Fibroblast of skin of back (primary cell): ENCODE results near the gene OLFML2B.

Experiments used
- DNase-seq: peaks from one replicate; pipeline ENCODE4 v3.0.0-alpha.2; 2013

The OLFML2B gene

DNA sequence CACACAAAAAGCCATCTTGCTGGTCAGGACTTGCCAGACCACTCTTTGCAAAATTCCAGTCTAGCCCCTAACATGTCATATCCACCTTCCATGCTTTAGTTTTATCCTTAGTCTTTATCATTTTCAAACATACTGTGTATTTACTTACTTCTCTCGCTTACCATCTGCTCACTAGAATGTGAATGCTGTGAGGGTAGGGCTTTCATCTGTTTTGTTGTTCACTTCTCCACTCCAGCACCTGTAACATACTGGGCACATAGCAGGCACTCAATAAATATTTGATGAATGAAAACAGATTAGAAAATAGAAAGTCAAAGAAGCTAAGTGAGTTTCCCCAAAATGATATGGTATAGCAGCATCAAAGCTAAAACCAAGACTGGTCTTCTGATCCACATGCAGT is 79.9 kb downstream of the OLFML2B start:
- no peak for DNase-seq

GRCh38 chr1:161941726-161942436 is 81.8 kb downstream of the OLFML2B start:
- DNase-seq, result peak; percentile 39

- DNase-seq, result no peak
Observed at GRCh38 chr1:161940866-161941591, 82.6 kb downstream of the OLFML2B start.

- no peak for DNase-seq
Observed at GRCh38 chr1:161936786-161937185, 86.9 kb downstream of the OLFML2B start.

DNA sequence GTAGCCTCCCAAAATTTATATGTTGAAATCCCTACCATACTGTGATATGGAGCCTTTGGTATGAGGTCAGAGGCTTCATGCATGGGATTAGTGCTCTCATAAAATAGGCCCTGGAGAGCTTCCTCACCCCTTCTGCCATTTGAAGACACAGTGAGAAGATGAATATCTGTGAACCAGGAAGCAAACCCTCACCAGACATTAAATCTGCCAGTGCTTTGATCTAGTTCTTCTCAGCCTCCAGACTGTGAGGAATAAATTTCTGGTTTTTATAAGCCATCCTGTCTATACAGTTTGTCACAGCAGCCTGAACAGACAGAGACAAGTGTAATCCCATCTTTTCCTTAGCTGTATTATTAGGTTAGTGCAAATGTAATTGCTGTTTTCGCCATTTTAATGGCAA is 88.4 kb downstream of the OLFML2B start:
- no peak for DNase-seq

DNA sequence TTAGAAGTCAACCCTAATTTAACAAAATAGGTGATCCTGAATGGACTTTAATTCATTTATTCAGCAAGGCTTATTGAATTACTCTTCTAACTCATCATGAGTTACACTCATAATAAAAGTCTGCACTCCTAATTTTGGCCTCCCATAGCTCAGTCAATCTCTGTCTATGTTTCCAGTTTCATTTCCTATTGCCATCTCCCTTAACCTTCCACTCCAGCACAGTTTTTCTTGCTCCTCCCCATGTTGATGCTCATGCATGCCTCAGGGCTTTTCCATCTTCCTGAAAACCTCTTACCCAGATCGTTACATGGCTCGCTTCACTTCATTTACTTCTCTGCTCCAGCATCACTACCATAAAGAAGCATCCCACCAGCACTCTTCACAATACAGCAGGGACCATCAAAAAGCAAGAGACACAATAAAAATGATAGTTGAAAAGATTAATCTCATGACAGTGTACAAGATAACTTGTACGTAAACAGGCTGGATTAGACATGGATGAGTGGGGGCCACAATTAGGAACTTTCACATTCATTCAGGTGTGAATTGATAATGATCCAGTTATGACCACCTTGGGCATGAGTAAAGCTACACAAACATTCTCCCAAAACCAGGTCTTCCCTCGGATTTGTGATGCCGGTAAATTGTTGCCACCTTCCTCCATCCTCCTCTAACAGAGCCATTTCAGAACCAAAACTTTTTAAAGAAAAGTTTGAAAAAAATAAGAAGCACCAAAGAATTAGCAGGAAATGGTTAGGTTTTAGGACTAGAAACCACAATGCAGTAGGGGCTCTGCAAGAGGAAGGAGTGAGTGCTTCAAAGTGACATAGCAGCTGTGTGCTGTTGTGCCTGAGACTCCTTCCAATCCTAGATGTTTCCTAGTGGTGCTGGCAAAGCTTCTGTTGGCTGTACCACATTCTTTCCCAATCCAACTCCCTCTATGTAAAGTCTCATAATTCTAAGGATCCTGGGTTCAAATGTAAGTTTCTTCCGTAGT is 89.8 kb downstream of the OLFML2B start:
- no peak for DNase-seq
